HL-60/S4 (cell line): Measurements from ENCODE around the gene ADGRA1.
"Not testable (repeated sequence)": the region's sequence is repeated elsewhere in the genome, so short reads cannot be mapped to it uniquely, and the experiment has no call there.

Source experiments
- in situ Hi-C: fragments of 300-500 bp; cut with MboI; formaldehyde crosslinking; loops from 2 replicates; pipeline ENCODE4 v1.14.3; 2022; ENCODE audit warnings: low sequenced_read_pairs

The ADGRA1 gene, protein sequence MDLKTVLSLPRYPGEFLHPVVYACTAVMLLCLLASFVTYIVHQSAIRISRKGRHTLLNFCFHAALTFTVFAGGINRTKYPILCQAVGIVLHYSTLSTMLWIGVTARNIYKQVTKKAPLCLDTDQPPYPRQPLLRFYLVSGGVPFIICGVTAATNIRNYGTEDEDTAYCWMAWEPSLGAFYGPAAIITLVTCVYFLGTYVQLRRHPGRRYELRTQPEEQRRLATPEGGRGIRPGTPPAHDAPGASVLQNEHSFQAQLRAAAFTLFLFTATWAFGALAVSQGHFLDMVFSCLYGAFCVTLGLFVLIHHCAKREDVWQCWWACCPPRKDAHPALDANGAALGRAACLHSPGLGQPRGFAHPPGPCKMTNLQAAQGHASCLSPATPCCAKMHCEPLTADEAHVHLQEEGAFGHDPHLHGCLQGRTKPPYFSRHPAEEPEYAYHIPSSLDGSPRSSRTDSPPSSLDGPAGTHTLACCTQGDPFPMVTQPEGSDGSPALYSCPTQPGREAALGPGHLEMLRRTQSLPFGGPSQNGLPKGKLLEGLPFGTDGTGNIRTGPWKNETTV

DNA sequence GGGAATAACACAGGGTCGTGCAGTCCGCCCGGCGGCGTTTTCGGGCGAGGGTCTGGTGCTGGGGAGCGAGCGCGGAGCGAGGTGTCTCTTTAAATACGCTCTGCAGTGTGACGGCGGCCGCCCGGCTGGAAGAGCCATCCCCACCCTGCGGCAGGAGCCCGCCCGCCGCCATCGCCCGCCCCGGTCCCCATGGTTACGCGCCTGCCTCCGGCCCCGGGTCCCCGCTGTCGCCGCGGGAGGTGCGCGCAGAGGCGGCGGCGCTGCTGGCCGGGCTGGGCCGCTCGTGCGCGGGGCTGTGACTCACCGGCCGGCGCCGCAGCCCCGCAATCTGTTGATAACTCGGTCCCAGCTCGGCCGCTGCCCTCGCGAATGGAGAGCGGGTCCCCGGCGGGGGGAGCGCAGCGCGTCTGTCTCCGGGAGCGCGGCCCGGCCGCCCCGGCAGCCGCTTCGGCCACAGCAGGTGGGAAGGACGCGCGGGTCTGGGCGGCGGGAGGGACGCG is at the start of gene ADGRA1:
Gene ADGRA1 (plus strand): TSS at position 246 of the 500 bp plus-strand sequence. CDS start 986 bp downstream, outside the sequence.
- in situ Hi-C loops: no loop called here

DNA sequence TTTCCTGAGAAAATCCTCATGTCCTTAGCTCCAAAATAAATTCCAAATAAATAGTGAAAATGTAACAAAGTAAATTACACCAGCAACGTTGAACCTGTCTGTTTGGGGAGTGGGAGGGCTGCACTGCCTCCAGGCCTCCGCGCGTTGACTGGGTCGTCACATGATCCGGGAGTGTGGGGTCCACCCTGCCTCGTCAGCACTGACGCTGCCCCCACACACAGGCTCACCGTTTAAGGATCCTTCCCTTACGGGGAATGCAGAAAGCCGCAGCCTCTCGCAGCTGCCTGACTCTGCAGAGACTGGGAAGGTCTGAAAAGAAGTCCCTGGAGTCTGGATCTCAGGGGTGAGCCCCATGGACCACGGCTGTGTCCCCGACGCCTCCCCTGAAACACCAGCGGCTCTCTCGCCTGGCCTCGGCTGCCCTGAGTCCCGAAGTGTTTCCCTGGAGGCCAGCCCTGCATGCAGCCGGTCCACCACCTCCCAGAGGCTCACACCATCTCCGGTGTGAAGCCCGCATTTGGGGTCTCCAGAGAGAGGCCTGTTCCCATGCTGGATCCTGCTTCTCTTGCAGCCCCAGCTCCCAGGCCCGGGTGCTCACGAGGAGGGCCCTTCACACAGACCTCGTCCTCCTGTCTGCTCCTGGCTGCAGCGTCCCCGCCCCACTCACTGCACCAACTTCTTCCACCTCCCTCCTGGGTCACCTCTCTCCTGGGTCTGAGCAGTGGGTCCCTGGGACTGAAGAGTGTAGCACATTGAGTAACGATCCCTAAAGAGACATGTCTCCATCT is 49.5 kb upstream of the ADGRA1 start:
- in situ Hi-C loops: no loop called here

DNA sequence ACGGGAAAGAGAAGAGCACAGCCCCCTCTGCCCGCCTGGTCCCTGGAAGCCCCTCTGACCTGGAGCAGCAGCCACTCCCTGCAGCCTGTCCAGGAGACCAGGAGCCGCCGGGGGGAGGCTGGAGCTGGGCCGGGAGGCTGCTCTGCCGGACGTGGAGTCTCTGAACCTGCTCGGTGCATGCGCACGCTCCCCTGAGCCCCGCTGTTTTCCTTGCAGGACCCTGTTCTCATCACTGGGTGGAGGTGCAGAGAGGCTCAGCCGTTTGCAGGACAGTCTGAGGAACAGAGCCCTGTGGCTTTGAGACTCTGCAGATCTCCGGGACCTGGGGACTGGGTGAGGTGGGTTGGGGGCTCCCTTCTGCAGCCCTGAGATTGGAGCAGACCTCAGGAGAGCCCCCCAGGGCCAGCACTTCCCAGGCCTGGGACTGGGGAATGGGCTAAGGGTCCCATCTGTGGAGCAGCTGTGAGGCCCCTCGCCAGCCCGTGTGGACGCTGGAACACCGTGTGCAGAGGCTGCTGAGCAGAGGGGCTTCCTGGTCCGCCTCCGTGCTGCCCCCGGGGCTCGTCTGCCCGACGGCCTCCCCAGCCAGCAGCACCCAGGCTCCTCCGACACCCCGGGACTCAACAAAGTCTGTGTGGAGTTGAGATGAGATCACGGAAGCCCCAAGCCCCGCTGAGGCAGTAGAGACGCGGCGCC is 48.5 kb upstream of the ADGRA1 start:
- in situ Hi-C loops: no loop called here

DNA sequence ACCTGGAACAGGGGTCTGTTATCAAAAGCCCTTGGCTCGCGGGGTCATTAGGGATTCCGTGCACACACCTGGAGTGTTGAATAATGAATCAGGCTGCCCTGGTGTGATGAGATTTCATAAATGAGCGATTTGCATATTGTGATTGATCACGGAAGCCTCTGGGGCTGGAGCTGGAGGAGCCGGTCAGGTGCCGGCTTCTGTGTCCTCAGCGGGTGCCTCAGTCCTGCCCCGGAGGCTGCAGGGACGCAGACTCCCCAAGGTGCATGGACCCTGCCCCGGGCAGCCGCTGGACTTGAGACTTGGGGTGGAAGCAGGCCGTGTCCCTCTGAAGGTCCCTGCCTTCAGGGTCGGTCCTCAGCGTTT is 47.9 kb upstream of the ADGRA1 start:
- in situ Hi-C loops: no loop called here

DNA sequence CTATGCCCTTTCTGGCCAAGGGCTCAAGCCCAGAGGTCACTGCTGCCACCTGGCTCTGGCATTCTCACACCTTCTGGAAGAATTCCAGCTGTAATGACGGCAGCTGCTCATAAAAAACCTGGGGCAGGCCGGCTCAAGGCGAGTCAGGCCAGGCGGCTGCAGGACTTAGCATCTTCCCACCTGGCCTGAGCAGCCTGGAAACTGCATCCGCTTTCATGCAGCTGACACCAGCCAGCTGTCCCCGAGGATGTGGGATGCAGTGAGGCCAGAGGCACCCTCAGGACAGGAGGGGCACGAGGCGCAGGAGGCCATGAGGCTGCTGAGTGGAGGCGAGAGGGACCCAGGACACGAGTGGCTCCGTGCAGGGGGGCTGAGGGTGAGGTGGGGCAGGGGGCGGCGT is 47.5 kb upstream of the ADGRA1 start:
- in situ Hi-C loops: no loop called here

DNA sequence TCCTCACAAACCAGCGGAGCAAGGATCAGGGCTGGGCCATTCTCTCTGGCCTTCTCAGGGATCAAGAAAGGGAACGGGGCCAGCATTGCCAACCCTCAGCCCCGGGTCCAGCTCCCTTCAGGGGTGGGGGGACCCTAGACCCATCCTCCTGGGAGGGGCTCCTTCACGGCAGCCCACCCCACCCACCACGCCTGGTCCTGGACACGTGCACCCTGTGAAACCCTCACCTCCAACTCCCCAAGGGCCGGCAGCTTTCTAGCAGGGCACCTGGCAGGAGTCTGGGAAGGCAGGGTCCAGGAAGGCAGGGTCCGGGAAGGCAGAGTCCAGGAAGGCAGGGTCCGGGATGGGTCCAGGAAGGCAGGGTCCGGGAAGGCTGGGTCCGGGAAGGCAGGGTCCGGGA is 46.6 kb upstream of the ADGRA1 start:
- in situ Hi-C loops: no loop called here

DNA sequence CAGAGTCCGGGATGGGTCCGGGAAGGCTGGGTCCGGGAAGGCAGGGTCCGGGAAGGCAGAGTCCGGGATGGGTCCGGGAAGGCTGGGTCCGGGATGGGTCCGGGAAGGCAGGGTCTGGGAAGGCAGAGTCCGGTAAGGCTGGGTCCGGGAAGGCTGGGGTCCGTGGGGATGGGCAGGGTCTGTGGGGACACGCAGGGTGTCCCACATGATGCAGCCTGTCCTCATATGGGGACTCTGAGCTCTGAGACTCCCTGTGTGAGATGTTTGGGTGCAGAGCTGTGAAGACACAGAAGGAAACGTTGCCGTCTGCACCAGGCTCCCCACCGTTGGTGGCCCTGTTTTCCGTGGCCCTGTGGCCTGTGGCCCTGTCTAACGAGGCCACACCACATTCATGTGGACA is 45.7 kb upstream of the ADGRA1 start:
- in situ Hi-C loops: no loop called here

DNA sequence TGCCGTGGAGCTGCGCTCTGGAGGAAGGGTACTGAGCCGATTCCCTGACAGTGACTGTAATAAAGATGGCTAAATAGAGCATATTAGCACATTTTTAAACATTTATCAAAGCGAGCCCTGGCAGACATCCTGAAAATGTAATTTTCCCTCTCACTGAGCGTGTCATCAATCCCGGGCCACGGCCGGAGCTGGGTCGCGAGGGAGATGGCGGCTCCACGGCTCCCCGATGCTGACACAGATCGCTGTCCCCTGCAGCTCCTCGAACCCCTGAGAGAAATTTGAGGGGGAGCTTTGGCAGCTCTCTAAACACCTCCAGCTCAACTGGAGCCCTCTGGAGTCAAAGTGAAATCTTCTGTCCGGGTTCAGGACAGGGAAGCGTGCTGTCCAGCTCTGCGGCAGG is 44.9 kb upstream of the ADGRA1 start:
- in situ Hi-C loops: no loop called here

DNA sequence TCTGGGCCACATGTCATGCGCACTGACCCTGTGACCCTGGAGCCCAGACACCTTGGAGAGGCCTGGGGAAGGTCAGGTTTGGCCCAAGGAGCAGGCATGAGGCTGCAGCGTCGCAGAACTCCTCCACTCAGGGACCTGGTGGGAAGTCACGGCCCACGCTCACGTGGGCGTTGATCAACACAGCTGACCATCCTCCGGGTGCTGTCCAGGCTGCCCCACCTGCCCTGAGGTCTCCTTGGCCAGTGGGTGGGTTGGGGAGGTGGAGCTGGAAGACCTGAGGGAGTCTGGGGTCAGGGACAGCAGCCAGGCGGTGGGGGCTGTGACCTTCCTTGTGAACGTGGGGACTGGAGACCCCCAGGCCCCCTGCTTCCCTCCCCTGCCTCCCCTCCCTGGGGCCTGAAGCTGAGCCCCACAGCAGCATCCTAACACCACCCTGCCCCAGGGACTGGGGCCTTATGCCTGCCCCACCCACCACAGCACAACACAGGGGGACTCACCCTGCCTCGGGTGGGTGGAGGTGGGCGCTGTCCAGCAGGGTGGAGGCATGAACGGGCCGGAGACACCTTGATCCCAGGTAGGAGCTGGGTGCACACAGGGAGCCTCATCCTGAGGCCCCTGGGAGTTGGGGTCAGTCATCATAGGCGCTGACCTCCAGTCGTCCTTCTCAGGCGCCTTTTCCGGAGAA is 44.0 kb upstream of the ADGRA1 start:
- in situ Hi-C loops: no loop called here

DNA sequence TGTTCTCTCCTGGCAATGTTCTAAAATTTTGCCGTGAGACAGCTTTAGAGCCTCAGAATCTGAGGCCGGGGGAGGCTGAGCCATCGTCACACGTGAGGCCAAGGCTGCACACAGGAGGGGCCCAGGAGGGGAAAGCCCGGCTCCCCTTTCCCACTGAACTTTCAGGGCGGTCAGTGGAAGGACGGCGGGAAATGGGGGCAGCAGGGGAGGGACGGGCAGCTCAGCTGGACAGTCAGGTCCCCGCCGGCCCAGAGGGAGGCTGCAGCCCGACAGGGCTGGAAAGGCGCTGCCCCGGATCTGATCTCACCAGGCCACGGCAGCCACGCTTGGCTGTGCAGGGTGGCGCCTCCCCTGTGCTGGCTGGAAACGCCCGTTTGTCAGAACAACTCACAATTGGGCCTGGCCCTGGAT is 43.3 kb upstream of the ADGRA1 start:
- in situ Hi-C loops: no loop called here

DNA sequence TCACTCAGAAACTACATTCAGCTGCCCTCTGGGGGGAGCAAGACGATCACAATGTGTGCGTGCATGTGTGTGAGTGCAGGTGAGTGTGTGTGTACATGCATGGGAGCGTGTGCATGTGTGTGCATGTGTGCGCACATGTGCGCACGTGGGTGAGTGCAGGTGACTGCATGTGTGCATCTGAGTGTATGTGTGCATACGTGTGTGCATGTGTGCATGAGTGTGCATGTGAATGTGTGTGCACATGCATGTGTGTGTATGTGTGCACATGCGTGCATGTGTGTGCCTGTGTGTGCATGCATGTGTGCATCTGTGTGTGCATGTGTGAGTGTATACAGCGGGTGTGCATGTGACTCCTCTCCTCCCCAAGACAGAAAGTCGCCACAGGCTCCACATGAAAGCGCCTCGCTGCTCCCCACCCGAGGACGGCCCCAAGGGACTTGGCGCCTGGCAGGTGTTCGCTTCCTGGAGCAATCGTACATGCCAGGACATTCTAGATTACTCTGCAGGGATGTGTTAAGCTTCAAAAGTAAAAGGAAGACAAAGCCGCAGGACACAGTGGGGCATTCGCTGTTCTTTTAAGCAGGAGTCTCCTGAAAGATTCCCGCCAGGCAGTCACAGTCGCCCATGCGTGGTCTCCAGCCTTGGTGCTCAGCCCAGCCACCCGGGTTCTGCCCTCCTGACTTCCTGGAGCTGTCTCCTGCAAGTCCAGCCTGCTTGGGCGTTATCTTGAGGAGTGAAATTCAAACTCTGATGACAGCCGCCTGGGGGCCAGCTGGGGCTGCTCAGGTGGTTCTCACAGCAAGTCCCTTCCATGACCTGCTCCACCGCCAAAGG is 42.0 kb upstream of the ADGRA1 start:
- in situ Hi-C loops: no loop called here

DNA sequence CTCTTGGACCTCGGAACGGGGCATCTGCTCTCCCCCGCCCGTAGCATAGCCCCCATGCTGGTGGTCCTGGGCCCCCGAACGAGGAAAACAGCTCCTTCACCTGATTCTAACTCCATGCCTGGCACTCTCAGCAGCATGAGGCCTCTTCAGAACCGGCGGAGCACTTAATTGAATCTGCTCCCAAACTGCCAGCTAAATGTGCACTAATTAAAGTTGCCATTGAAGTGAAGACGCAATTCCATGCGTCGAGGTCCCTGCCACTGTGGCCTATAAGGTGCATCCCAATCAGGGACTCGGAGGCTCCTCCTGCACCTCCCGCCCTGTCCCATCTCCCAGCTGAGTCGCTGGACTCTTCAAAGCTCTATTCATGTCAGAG is 41.3 kb upstream of the ADGRA1 start:
- in situ Hi-C loops: no loop called here

DNA sequence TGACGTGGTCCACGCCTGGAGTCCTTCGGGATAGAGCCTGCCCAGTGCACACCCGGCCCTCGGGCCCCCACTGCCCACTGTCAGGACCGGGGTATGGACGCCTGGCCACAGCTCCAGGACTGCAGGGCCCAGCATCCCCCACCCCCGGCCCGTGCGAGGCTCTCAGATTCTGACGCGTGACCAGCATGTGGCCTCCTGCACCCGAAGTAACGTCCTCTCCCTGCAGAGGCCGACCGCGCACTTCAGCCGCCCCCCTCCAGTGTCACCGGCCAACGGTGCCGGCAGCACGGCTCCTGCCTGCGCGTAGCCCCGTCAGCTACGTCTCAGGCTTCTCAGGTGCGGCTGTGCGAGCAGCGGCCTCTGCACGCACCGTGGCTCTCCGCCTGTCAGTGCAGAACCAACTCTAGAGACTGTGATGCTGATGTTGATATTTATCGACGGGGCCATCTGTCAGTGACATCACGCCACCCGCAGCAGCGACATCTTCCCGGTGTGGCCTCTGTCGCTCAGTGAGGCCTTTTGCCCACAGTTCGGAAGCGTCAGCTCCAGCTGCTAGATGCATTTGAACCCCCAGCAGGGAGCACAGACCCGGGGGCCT is 40.1 kb upstream of the ADGRA1 start:
- in situ Hi-C loops: no loop called here

DNA sequence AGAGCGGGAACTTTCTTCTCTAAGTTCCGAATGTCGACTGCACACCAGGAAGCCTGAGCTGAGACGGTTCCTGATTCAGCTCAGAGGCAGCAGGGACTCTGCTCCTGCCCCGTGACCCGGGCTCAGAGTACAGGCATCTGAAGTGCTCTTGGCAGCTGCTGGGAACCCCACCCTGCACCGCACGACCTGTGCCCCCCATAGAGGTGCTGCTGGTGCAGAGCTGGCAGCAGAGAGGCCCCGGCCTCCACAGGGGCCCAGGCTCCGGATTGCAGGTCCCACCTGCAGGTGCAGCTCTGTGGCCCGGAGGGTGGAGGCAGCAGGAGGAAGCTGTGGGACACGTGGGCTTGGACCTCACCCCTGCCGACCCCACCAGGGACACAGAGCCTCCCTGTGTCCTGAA is 39.5 kb upstream of the ADGRA1 start:
- in situ Hi-C loops: no loop called here

DNA sequence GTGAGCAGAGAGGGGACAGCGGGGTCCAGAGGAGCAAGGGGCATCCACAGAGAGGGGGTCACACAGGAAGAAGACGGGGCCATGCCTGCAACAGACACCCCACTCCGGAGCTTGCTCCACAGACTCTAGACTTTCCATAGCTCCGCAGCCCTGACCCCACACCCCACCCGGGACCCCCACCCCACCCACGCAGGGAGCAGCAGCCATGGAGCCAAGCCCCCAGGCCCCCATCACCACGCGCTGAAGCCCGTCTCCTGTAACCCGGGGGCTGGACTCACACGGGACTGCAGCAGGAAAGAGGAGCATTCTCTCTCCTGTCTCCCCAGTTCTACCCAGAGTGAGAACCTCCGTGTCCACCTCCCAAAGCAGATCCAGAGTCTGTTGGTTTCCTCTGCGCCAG is 38.8 kb upstream of the ADGRA1 start:
- in situ Hi-C loops: no loop called here

DNA sequence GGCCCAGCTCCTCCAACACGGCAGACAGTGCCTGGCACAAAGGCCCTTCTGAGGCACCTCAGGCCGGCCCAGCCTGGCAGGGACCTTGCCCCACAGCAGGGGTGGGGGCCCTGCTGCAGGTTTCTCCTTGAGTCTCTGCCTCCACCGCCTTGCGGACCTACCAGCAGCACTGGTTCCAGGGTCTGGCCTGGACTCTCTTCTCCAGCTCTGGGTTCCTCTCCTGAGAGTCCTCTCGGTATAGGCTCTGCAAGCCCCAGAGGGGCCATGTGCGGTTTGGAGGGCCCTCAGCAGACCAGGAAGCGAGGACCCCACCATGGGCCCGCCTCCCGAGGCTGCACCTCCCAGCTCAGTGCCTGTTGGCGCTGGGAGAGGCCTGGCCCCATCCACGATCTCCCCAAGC is 38.1 kb upstream of the ADGRA1 start:
- in situ Hi-C loops: no loop called here

DNA sequence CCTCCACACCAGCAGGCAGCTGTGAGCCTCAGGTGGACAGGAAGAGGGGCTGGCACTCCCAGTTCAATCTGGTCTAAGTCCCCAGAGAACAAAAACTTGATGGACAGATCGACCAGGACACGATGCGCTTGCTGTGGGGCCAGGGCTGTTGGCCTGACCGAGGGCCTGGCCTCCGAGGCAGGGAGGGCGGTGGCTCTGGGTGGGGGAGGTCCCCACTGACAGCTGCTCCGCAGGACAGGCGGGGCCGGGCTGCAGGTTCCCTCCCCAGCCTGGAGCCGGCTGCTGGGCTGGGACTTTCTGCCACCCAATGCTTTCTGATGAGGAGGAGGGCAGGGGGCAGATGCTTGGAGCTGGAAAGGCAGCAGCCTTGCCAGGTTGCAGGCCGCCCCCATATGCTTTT is 37.4 kb upstream of the ADGRA1 start:
- in situ Hi-C loops: no loop called here

DNA sequence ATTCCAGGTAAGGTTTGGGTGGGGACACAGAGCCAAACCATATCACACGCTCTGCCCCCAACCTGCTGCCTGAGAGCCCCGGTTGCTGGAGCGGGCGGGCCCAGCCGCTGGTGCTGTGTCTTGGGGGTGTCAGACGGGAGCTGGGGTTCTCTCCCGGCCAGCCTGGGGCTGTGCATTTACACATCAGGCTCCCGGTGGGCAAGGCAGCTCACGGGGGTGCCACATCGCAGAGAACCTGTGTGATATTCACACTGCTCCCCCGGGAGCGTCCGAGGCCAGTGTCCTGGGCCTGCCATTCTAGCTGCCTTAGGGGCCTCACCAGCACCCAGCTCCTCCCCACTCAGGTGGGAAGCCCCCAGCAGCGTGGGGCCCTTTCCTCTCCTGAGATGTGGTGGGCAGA is 35.6 kb upstream of the ADGRA1 start:
- in situ Hi-C loops: no loop called here

DNA sequence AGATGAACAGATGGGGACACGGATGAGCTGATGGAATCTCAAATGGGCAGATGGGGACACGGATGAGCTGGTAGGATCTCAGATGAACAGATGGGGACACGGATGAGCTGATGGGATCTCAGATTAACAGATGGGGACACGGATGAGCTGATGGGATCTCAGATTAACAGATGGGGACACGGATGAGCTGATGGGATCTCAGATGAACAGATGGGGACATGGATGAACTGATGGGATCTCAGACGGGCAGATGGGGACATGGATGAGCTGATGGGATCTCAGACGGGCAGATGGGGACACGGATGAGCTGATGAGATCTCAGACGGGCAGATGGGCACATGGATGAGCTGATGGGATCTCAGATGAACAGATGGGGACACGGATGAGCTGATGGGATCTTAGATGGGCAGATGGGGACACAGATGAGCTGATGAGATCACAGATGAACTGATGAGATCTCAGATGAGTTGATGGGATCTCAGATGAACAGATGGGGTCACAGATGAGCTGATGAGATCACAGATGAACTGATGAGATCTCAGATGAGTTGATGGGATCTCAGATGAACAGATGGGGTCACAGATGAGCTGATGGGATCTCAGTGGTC is 34.1 kb upstream of the ADGRA1 start:
- in situ Hi-C loops: not testable (repeated sequence)
